PFSK-1 (cell line): ENCODE results near the gene PI4K2A.

Experiments used
- POLR2AphosphoS5 ChIP-seq: IDR thresholded peaks from 2 replicates; pipeline ENCODE4 v1.6.1; 2012; ENCODE audit warnings: low read depth, mild to moderate bottlenecking, control low read depth, low read length, moderate library complexity
- SIN3A ChIP-seq: IDR thresholded peaks from 2 replicates; pipeline ENCODE4 v1.6.1; 2012; ENCODE audit warnings: mild to moderate bottlenecking, low read length, moderate library complexity, borderline replicate concordance; ENCODE audit not compliant: insufficient read depth

- TF ChIP-seq POLR2AphosphoS5 (no peak), SIN3A (no peak)
These were observed 669 bp downstream of the PI4K2A start for GRCh38 chr10:97640868-97641811.
